Measurements from ENCODE around the gene GRIP2. TPM values are rescaled to one million over a fixed set of nuclear protein-coding genes. Genes with fewer than 3 reads are reported as not detected.

Gene GRIP2
- total and polyA plus RNA-seq, 2 of the 4 experiments (the other 2 are of a cell fraction): 0.05 TPM; not detected in 1

DNA sequence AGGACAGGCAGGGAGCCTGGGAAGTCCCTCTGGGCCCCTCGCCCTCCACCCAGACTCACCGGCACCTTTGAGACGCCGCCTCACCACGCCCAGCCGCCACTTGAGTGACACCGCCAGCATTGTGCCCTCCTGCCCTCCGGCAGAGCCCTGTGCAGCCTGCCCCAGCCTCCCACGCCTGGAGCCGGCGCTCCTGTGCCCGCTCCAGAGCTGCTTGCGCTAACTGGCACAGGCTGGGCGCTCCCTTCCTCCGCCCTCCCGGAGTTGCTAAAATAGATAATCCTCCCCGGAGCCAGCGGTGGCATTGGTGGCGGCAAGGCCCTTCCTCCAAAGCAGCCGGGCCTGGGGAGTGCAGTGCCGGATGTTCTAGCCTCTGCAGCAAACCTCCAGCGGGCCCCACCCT lies 15.7 kb upstream of the GRIP2 start:
- Histone ChIP-seq H3K9me3 (ENCODE audit: control insufficient read depth, insufficient read depth, low read length) (no peaks in the 10 kb centered on the region), H2BK5ac (ENCODE audit: low read depth, low read length, poor library complexity, severe bottlenecking) (no peak overlapping the region), H2BK20ac (ENCODE audit: low read depth, low read length) (no peak overlapping the region), H3K36me3 (ENCODE audit: control insufficient read depth, insufficient read depth, low read length) (no peaks in the 10 kb centered on the region), H4K8ac (ENCODE audit: low read depth in 2 of 2, low read length in 2 of 2) (no peak overlapping the region), H3K79me1 (ENCODE audit: low read depth in 1 of 2, low read length in 2 of 2) (no peaks in the 10 kb centered on the region), H2BK120ac (ENCODE audit: low read depth, low read length) (no peak overlapping the region), H3K9me1 (ENCODE audit: insufficient read depth, low read length) (no peaks in the 10 kb centered on the region), H3K56ac (ENCODE audit: extremely low read depth, insufficient read depth, low read length) (no peak overlapping the region), H4K20me1 (ENCODE audit: insufficient read depth, low read length) (no peaks in the 10 kb centered on the region), H2AK5ac (ENCODE audit: low read depth, low read length) (no peak overlapping the region), H3K27me3 (ENCODE audit: control insufficient read depth, insufficient read depth, low read length) (peaks cover 43% of the 10 kb centered on the region), H3K23ac (ENCODE audit: low read depth, low read length) (no peak overlapping the region), H3K14ac (replicated peaks; ENCODE audit: low read depth, low read length) (no peak overlapping the region), H2BK15ac (ENCODE audit: low read depth, low read length) (no peak overlapping the region), H3K4me2 (ENCODE audit: low read depth, low read length) (no peak overlapping the region), H3K4me3 (ENCODE audit: insufficient read depth, low read depth, low read length) (no peak overlapping the region), H3K4ac (ENCODE audit: low read depth, low read length) (no peak overlapping the region), H3K18ac (ENCODE audit: low read depth, low read length) (no peak overlapping the region), H3K9ac (ENCODE audit: low read depth, low read length) (no peak overlapping the region), H4K91ac (ENCODE audit: insufficient read depth, low read depth, low read length) (no peak overlapping the region), H4K5ac (ENCODE audit: low read depth, low read length) (no peak overlapping the region), H3K4me1 (ENCODE audit: control insufficient read depth, insufficient read depth, low read length) (no peaks in the 10 kb centered on the region), H3K27ac (ENCODE audit: insufficient read depth, low read length) (no peak overlapping the region), H2AFZ (replicated peaks; ENCODE audit: low read length, poor library complexity) (no peak overlapping the region), H2AK9ac (replicated peaks; ENCODE audit: low read depth, low read length, poor library complexity) (no peak overlapping the region)
- intact Hi-C loops (cut with micrococcal nuclease): no loop called here
- ChIA-PET POLR2A (ENCODE audit: unreplicated experiment) (no interaction called here), CTCF (no interaction called here)
- 49% methylated on average over 13 of the region's 22 CpGs; no CpG with 5 or more reads in 1 of the 2 experiments for WGBS, 2 experiments (ENCODE audit: extremely low coverage in 2 of 2, insufficient read length in 1 of 2)
- TF ChIP-seq, protein P1, sequence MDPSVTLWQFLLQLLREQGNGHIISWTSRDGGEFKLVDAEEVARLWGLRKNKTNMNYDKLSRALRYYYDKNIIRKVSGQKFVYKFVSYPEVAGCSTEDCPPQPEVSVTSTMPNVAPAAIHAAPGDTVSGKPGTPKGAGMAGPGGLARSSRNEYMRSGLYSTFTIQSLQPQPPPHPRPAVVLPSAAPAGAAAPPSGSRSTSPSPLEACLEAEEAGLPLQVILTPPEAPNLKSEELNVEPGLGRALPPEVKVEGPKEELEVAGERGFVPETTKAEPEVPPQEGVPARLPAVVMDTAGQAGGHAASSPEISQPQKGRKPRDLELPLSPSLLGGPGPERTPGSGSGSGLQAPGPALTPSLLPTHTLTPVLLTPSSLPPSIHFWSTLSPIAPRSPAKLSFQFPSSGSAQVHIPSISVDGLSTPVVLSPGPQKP (IDR thresholded peaks at IDR 0.05; ENCODE audit: borderline replicate concordance, low read depth, low read length): no peak
- TF ChIP-seq, protein P2, sequence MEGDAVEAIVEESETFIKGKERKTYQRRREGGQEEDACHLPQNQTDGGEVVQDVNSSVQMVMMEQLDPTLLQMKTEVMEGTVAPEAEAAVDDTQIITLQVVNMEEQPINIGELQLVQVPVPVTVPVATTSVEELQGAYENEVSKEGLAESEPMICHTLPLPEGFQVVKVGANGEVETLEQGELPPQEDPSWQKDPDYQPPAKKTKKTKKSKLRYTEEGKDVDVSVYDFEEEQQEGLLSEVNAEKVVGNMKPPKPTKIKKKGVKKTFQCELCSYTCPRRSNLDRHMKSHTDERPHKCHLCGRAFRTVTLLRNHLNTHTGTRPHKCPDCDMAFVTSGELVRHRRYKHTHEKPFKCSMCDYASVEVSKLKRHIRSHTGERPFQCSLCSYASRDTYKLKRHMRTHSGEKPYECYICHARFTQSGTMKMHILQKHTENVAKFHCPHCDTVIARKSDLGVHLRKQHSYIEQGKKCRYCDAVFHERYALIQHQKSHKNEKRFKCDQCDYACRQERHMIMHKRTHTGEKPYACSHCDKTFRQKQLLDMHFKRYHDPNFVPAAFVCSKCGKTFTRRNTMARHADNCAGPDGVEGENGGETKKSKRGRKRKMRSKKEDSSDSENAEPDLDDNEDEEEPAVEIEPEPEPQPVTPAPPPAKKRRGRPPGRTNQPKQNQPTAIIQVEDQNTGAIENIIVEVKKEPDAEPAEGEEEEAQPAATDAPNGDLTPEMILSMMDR (conservative IDR thresholded peaks at IDR 0.05; ENCODE audit: low read depth, low read length): no peak
- TF ChIP-seq USF2 (IDR thresholded peaks at IDR 0.05; ENCODE audit: low read depth, low read length) (no peak), RAD21 (IDR thresholded peaks at IDR 0.05; ENCODE audit: low read length) (no peak), FOS (IDR thresholded peaks at IDR 0.05; ENCODE audit: low read depth, low read length) (no peak)
- DNase-seq (no peak), ATAC-seq (ENCODE audit: low read depth) (no peak)
- in situ Hi-C loops (cut with MboI; ENCODE audit: low sequenced_read_pairs): loop anchor here (25.0 kb wide), 1 partner anchor 669 kb away; the partner anchor contains the start of gene WNT7A
- BruUV-seq (replicated peaks): no TSS peak
- dilution Hi-C loops (cut with HindIII; ENCODE audit: low sequenced_read_pairs, unreplicated experiment): no loop called here

Data from IMR-90 (cell line).